OCI-M2 (cell line): ENCODE measurements around the gene FPR3.
"Not testable (repeated sequence)": the region's sequence is repeated elsewhere in the genome, so short reads cannot be mapped to it uniquely, and the experiment has no call there.

Source experiments
- DNase-seq: peaks from one replicate; lab custom pipeline; 2025; ENCODE audit not compliant: unreplicated experiment; lab: John Stamatoyannopoulos, UW

The FPR3 gene

DNA sequence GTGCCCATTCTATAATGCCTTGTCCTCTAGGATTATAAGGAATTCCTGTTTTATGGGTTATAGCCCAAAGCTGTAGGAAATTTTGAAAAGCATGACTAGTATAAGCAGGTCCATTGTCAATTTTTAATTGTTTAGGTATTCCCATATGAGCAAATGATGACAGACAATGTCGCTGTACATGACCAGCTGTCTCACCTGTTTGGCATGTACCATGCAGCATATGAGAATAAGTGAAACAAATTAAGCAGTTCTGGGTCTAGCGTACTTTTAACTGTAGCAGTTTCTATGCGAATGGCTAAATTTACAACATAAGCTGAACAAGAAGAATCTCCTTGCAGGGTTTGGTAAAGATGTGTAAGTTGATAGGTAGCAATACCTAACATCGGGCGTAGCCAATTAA is 11.6 kb downstream of the FPR3 start:
- DNase-seq = not testable (repeated sequence)

DNA sequence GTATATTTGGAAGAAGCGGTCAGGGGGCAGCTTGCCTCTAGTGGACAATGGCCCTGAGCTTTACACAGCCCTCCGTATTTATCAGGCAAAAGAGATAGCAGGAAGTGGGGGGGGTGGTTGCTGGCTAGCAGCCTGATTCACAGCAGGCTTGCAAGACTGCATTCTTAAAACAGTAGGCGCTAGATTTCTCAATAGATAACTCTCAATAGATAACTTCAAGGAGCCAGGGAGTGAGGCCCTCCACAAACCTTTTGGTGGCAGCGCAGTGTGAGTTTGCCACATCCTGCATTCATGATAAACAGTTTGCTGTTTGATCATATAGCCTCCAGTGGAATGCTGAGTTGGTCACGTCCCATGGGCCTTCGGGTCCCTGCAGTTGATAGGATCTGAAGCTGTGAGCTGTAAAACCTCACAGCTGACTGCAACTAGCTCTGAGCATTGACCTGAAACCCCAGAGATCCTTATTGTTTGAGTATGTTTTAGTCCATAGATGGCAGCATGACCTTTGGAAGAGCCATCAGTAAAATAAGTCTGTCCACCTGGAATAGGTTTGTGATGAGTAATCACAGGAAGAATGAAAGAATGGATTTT is 12.2 kb downstream of the FPR3 start:
- no peak for DNase-seq

DNA sequence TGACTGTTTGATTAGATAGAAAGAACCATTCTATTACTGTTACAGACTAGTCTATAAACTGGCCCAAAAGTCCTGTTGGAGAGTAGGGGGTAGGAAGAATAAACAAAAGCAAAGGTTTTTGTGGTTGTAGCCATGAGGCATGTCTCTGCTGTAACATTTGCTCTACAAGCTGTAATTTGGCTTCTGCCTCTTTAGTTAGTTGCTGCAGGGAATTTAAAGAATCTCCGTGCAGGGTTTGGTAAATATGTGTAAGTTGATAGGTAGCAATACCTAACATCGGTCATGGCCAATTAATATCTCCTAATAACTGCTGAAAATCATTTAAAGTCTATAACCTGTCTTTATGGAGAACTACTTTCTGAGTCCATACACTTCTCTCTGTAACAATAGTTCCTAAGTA is 13.0 kb downstream of the FPR3 start:
- no peak for DNase-seq

DNA sequence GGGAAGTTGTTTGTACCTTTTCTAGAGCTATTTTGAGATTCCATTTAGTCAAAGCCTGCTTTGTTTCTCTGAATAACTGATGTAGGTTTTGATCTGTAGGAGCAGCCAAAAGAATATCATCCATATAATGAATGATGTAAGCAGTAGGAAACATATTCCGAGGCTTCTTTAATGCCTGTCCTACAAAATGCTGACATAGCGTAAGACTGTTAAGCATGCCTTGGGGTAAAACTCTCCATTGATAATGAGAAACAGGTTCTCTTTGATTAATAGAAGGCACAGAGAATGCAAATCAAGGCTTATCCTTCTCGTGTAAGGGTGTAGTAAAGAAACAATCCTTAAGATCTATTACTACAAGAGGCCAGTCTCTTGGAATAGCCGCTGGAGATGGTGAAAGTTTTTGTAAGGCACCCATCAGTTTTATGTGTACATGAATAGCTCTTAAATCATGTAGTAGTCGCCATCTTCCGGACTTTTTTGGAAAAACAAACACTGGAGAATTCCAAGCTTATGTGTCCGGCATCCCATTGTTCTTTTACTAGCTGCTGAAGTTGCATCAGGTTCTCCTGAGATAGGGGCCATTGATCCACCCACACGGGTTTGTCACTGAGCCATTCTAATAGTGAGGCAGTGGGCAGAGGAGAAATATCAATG is 13.5 kb downstream of the FPR3 start:
- DNase-seq = no peak

- DNase-seq = no peak
Observed at GRCh38 chr19:51809787-51810186, 14.8 kb downstream of the FPR3 start.

DNA sequence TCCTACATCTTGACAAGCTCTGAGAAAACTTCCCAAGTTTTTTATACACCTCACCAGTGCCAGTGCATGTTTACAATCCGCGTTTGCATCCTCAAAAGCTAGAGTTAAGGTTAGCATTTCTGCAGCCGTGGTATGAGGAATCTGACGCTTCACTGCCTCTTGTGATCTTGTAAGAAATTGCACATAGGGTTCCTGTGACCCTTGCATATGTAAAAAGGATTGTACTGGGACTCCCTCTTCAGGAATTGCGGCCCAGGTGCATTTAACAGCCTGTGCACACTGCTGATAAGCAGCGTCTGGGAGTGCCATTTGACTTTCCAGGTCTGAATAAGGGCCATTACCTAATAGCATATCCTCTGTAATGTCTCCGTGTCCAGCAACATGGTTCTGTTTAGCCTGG is 15.3 kb downstream of the FPR3 start:
- no peak for DNase-seq

- DNase-seq = no peak
Observed at GRCh38 chr19:51811344-51811743, 16.4 kb downstream of the FPR3 start.

DNA sequence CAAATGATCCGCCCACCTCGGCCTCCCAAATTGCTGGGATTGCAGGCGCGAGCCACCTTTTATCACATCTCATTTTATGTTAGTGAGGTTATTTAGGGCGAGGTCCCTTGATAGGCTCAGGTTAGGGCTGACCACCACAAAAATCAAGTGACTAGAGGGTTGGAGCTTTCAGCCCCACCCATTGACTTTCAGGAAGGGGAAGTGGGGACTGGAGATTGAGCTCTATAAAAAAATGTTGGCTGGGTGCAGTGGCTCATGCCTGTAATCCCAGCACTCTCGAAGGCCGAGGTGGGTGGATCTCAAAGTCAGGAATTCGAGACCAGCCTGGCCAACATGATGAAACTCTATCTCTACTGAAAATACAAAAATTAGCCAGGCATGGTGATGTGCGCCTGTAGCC is 20.1 kb downstream of the FPR3 start:
- DNase-seq = no peak

DNA sequence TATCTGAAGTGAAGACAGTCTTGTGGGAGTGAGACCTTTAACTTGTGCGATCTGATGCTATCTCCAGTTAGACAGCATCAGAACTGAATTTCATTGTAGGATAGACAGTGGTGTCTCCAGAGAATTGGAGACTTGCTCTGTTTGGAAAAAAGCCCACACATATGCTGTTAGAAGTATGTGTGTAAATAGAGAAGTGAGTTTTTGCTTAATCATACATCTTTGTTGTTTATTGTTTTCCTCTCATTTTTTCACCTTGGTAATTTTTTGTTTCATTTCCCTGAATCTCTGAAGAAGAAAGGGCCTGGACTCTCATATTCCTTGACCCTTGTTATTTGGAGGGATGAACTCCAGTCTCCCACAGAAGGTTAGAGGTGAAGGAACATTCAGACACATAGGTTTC is 21.8 kb downstream of the FPR3 start:
- no peak for DNase-seq

GRCh38 chr19:51820011-51820410 is 25.1 kb downstream of the FPR3 start:
- DNase-seq = no peak

- DNase-seq = no peak
Observed at GRCh38 chr19:51820831-51821446, 26.0 kb downstream of the FPR3 start.

DNA sequence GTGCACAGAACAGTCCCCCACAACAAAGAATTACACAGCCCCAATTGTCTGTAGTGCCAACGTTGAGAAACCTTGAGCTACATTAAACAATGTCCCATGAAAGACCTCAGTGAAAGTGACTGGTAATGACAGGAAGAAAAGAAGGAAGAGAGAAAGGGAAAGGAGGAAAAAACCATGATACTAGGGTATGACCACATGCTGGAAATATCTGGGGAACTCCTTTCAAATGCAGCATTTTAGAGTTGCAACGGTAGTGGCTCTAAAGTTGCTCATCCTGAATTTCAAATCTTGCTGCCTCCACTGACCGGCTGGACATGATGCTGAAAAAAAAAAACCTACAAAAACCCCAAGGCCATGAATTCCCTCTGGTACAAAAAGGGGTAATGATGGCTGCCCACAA is 26.5 kb downstream of the FPR3 start:
- no peak for DNase-seq

GRCh38 chr19:51821921-51822320 is 27.0 kb downstream of the FPR3 start:
- no peak for DNase-seq

DNA sequence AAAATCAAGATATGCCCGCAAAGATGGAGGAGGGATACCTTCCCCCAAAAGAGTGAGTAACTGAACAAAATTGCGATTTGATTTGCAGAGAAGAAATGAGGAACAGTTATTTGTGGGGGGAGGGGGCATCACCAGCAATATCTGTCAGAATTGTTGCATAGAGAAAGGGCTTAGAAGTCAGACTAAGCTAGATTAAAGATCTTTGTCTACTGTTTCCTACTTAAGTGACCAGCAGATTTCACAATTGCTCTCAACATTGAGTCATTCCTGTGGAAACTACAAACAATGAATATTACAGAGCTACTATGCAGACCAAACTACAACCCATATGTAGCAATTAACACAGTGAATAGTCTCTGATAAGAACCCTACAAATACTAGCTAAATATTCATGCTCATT is 27.4 kb downstream of the FPR3 start:
- no peak for DNase-seq

GRCh38 chr19:51822946-51823345 is 28.0 kb downstream of the FPR3 start:
- no peak for DNase-seq

GRCh38 chr19:51824281-51825005 is 29.5 kb downstream of the FPR3 start:
- DNase-seq = no peak

DNA sequence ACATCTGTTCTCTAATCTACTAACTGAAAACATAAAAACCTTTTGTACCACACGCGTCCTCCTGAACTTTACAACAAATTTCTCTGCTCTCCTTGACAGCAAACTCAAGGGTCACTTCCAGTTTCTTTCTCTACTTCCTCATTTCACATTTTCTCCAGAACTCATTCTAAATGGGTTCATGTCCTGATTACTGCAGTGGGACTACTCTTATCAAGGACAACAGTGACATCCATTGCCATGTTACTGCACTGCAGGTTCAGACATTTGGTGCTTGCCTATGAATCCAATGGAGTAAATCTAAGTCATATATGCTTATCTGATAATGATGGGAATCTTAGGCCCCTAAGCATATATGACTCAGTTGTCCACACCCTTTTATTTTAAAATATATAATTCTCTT is 35.3 kb downstream of the FPR3 start:
- DNase-seq = peak; percentile 4

DNA sequence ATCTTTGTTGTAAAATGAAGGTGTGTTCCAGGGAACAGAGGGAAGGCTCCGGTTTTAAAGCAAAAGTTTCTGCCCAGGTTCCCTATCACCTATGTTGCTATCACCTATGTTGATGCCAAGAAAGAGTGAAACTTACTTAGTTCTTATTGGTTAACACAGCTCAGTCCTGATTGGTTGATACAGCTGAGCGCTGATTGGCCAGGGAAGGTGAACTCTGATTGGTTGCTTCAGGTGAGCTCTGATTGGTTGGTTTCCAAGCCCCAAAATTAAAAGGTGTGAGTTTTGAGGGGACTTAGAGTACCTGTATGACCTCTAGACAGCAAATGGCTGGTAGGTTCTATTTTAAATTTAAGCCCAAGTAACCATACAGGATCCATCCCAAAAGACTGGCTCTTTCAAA is 42.2 kb downstream of the FPR3 start:
- DNase-seq = no peak

DNA sequence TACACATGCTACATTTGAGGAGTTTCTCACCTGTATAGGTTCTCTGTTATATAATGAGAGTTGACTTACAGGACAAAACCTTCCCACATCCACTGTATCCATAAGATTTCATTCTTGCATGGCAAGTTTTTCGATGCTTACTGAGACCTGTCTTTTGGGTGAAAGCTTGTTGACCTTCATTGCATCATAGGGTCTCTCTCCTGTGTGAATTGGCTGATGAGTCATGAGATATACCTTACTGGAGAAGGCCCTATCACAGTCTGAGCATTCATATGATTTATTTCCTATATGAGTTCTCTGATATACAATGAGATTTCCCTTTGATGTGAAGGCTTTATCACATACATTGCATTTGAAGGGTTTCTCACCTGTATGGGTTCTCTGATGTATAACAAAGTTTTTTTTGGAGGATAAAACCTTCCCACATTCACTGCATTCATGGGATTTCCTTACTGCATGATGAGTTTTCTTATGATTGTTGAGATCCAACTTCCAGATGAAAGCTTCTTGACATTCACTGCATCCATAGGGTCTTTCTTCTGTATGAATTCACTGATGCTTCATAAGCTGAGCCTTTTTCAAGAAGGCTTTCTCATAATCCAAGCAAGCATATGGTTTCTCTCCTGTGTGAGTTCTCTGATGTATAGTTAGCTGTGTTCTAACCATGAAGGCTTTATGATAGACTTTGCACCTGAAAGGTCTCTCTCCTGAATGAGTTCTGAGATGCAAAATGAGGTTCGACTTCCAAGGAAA is 67.1 kb downstream of the FPR3 start:
- no peak for DNase-seq

- DNase-seq = no peak
Observed at GRCh38 chr19:51873097-51873496, 78.1 kb downstream of the FPR3 start.
